Esophagus squamous epithelium (tissue), 5 donors: ENCODE data around the gene ELK1. TPM values are rescaled to one million over a fixed set of nuclear protein-coding genes. Genes with fewer than 3 reads are reported as not detected.

ENCODE experiments used
- DNase-seq: peaks from one replicate; lab custom pipeline; 2025; lab: John Stamatoyannopoulos, UW
- H3K27ac ChIP-seq, 4 donors: fragments of 200-600 bp; sonication (generic); one replicate each; pipeline ENCODE4 v1.5.1; 2016 to 2019; ENCODE audit warnings: mild to moderate bottlenecking in 1 of 4
- H3K27me3 ChIP-seq, 4 donors: fragments of 200-600 bp; sonication (generic); 1 replicate in 3 of 4; 2 replicates in 1 of 4; pipeline versions ENCODE4 v1.5.1 to v1.6.0; 2017 to 2021; ENCODE audit warnings: antibody characterized with exemption in 1 of 4
- H3K36me3 ChIP-seq, 3 donors: fragments of 200-600 bp; sonication (generic); one replicate each; pipeline ENCODE4 v1.5.1; 2016 to 2019
- H3K4me1 ChIP-seq, 3 donors: fragments of 200-600 bp; sonication (generic); one replicate each; pipeline ENCODE4 v1.5.1; 2017 to 2019
- H3K4me3 ChIP-seq, 4 donors: fragments of 200-600 bp; sonication (generic); 1 replicate in 3 of 4; 2 replicates in 1 of 4; pipeline ENCODE4 v1.5.1; 2016 to 2019; ENCODE audit warnings: mild to moderate bottlenecking in 2 of 4, moderate library complexity in 1 of 4
- H3K9me3 ChIP-seq, 3 donors: fragments of 200-600 bp; sonication (generic); one replicate each; pipeline ENCODE4 v1.5.1; 2016 to 2019
- CTCF ChIP-seq, 6 experiments: fragments of 450-650 bp in 4 of 6; fragments of 200-600 bp in 2 of 6; sonication (generic) in 2 of 6; IDR thresholded peaks; one replicate each; pipeline ENCODE4 v1.5.1; 2016 to 2019; ENCODE audit warnings: antibody characterized with exemption in 6 of 6, mild to moderate bottlenecking in 4 of 6, moderate library complexity in 4 of 6
- POLR2A ChIP-seq, 4 donors: fragments of 450-650 bp; IDR thresholded peaks; one replicate each; pipeline ENCODE4 v1.6.1; 2017; ENCODE audit warnings: antibody characterized with exemption in 4 of 4, mild to moderate bottlenecking in 4 of 4, moderate library complexity in 3 of 4
- WGBS, 2 donors: methylation state at CpG; one replicate each; pipeline ENCODE4 v1.1.5; 2018; 5-methylcytosine and 5-hydroxymethylcytosine counted together
- intact Hi-C: fragments of 100-400 bp; cut with DNase I; formaldehyde crosslinking; loops from one replicate; pipeline ENCODE4 v1.15.0; 2022
- total RNA-seq, 4 donors: library from RNA; depleted of rRNA; stranded (reverse); fragments of >200 nt; gene quantifications; one replicate each; pipeline ENCODE4 v1.1.0, GENCODE V29; 2016
- donor health status: DM: yes; HTN: yes; CAD: no.

Gene ELK1
- total RNA-seq, 4 donors from 2014 or later = 11.4 to 22.6 (median 15.9) TPM

DNA sequence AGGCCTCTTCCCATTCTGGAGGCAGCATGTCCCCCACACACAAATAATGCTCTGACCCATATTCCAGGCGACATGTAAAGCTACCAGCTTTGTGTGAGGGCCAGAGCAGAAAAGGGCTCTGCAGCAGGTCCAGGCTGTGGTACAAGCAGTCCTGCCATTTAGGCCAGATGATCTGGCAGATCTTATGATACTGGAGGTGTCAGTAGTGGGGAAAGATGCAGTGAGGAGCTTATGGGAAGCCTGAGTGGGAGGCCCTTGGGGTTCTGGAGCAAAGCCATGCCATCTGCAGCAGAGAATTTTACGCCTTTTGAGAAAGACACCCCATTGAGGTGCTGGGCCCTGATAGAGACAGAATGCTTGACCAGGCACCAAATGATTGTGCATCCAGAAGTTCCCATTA lies 38.4 kb downstream of the ELK1 start:
- DNase-seq = no peak
- no peaks in the 10 kb centered on the region for H3K36me3 ChIP-seq
- H3K27ac ChIP-seq = no peak overlapping the region
- H3K27me3 ChIP-seq = no peaks in the 10 kb centered on the region
- intact Hi-C loops = no loop called here
- no peaks in the 10 kb centered on the region for H3K4me1 ChIP-seq
- no peaks in the 10 kb centered on the region for H3K9me3 ChIP-seq
- WGBS, 2 donors = 67 to 100% methylated on average over 1 to 2 of the region's 2 CpGs
- H3K4me3 ChIP-seq = no peak overlapping the region
- TF ChIP-seq CTCF (IDR thresholded peaks at IDR 0.05) (no peak), POLR2A (IDR thresholded peaks at IDR 0.05) (no peak)

GRCh38 chrX:47611489-47611888 lies 38.9 kb downstream of the ELK1 start:
- WGBS, 2 donors = 60% methylated on average over 2 of the region's 2 CpGs; no CpG with 5 or more reads in 1 of the 2 donors
- no peak for TF ChIP-seq CTCF (IDR thresholded peaks at IDR 0.05)
- TF ChIP-seq POLR2A (IDR thresholded peaks at IDR 0.05) = no peak
- no peaks in the 10 kb centered on the region for H3K9me3 ChIP-seq

DNA sequence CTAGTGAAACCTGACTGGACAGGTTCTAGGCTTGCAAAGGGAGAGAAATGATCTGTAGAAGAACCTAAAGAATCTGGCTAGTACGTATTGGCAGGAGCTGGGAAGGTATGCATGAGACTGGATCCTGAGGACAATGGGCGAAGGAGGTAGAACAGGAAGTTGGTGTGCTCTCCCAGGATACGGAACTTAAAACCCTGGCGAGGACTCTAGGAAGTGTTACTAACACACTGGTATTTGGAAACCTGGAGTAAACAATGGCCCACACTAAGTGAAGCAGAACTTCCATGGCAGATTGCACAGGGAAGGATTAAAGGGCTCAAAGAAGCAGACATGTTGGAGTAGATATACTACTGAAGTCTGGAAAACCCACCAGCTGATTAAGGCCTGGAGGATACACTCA lies 39.9 kb downstream of the ELK1 start:
- TF ChIP-seq POLR2A (IDR thresholded peaks at IDR 0.05) (no peak), CTCF (IDR thresholded peaks at IDR 0.05) (peak in 1 of 6 experiments; percentile 11)
- Histone ChIP-seq H3K4me3 (no peak overlapping the region), H3K9me3 (no peaks in the 10 kb centered on the region), H3K36me3 (no peaks in the 10 kb centered on the region), H3K4me1 (no peaks in the 10 kb centered on the region), H3K27me3 (no peaks in the 10 kb centered on the region), H3K27ac (no peak overlapping the region)
- no peak for DNase-seq
- 19 to 62% methylated on average over 4 of the region's 4 CpGs for WGBS, 2 donors
- intact Hi-C loops = no loop called here

More at GRCh38 chrX:47611489-47611888, 38.9 kb downstream of the ELK1 start:
- Histone ChIP-seq H3K4me1 (no peaks in the 10 kb centered on the region), H3K36me3 (no peaks in the 10 kb centered on the region), H3K27me3 (no peaks in the 10 kb centered on the region), H3K27ac (no peak overlapping the region), H3K4me3 (no peak overlapping the region)
- no peak for DNase-seq
- intact Hi-C loops = no loop called here

- Histone ChIP-seq H3K9me3 (no peaks in the 10 kb centered on the region), H3K27me3 (no peaks in the 10 kb centered on the region), H3K4me1 (no peaks in the 10 kb centered on the region), H3K36me3 (no peaks in the 10 kb centered on the region), H3K27ac (no peak overlapping the region), H3K4me3 (no peak overlapping the region)
- intact Hi-C loops = no loop called here
- DNase-seq = no peak
- TF ChIP-seq CTCF (IDR thresholded peaks at IDR 0.05) = no peak
- TF ChIP-seq POLR2A (IDR thresholded peaks at IDR 0.05) = no peak
- WGBS, 2 donors = 38 to 65% methylated on average over 3 to 7 of the region's 9 CpGs
Observed at GRCh38 chrX:47608130-47608810, 42.1 kb downstream of the ELK1 start.

DNA sequence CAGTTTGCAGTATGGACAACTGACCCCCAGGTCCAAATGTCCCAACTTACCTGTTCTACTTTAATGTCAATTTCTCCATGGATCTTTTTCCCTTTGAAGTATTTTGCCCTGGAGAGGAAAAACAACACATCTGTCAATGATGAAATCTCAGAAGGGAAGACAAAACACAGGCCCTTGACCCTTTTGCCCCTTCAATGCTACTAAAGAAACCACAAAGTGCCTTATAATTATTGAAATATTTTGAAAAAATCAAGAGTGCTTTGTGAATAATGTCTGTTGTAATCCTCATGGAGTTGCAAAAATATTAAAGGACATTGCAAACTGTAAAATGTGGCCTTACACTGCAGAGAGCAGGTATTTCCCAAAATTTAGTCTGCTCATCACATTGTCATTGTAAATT lies 43.3 kb downstream of the ELK1 start:
- intact Hi-C loops = no loop called here
- Histone ChIP-seq H3K4me3 (no peak overlapping the region), H3K9me3 (no peaks in the 10 kb centered on the region), H3K27ac (no peak overlapping the region), H3K4me1 (no peaks in the 10 kb centered on the region), H3K27me3 (no peaks in the 10 kb centered on the region), H3K36me3 (no peaks in the 10 kb centered on the region)
- TF ChIP-seq CTCF (IDR thresholded peaks at IDR 0.05) = no peak
- no peak for TF ChIP-seq POLR2A (IDR thresholded peaks at IDR 0.05)
- no peak for DNase-seq
